Spinal cord (tissue), 10 donors: ENCODE results near the gene PTPRG. TPM values are rescaled to one million over a fixed set of nuclear protein-coding genes. Genes with fewer than 3 reads are reported as not detected.

ENCODE experiments used
- DNase-seq, 6 donors: peaks; one replicate each; pipeline versions ENCODE4 v3.0.0 to v3.0.0-alpha.2; 2013 to 2015; ENCODE audit warnings: low spot score in 6 of 6, low read depth in 4 of 6
- H3K27ac ChIP-seq: one replicate; pipeline ENCODE4 v1.5.1; 2013; ENCODE audit warnings: low read depth, low read length, control low read depth
- H3K27me3 ChIP-seq: one replicate; pipeline ENCODE4 v1.6.1; 2013; ENCODE audit warnings: low read length; ENCODE audit not compliant: control insufficient read depth, insufficient read depth
- H3K36me3 ChIP-seq: one replicate; pipeline ENCODE4 v1.6.1; 2013; ENCODE audit warnings: low read length; ENCODE audit not compliant: control insufficient read depth, insufficient read depth
- H3K4me1 ChIP-seq: one replicate; pipeline ENCODE4 v1.6.1; 2013; ENCODE audit warnings: low read length; ENCODE audit not compliant: control insufficient read depth, insufficient read depth
- H3K4me3 ChIP-seq: one replicate; pipeline ENCODE4 v1.5.1; 2013; ENCODE audit warnings: low read depth, low read length, control low read depth
- H3K9me3 ChIP-seq: one replicate; pipeline ENCODE4 v1.6.1; 2013; ENCODE audit warnings: low read length; ENCODE audit not compliant: control insufficient read depth, insufficient read depth
- WGBS: methylation state at CpG from one replicate; pipeline ENCODE4 v1.1.5; 2013; ENCODE audit warnings: missing lambda C conversion rate; ENCODE audit not compliant: insufficient coverage; 5-methylcytosine and 5-hydroxymethylcytosine counted together
- polyA plus RNA-seq, 2 donors: library from polyadenylated mRNA; unstranded; fragments of 120-200 nt; gene quantifications; one replicate each; pipeline ENCODE4 v1.2.1, GENCODE V29; 2013; ENCODE audit not compliant: insufficient read length in 2 of 2
- total RNA-seq, 2 donors: library from RNA; depleted of rRNA in 1 of 2; stranded (reverse); fragments of 120-200 nt in 1 of 2; fragments of >200 nt in 1 of 2; gene quantifications; one replicate each; pipeline versions ENCODE4 v1.2.3 to v1.2.4, GENCODE V29; 2013 to 2014
- donor health status: healthy.

The PTPRG gene
- total and polyA plus RNA-seq, 4 donors = 29.2 to 106 (median 60.2) TPM

DNA sequence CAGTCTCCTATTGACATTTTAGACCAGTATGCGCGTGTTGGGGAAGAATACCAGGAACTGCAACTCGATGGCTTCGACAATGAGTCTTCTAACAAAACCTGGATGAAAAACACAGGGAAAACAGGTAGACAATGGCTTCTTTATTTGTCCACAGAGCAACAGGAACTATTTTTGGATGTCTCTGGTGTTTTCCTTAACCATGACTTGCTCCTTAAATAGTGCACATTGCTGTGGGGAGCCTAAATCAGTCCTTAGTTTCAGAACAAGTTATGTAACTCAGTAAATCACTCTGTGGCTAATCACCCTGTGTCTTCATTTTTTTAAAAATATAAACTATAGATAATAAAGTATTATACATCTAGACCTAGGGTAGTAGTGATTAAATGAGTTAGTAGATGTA lies 428.3 kb downstream of the PTPRG start:
- DNase-seq = no peak
- WGBS = 83% methylated on average over 4 of the region's 4 CpGs
- no peaks in the 10 kb centered on the region for H3K27me3 ChIP-seq
- H3K27ac ChIP-seq = no peak overlapping the region
- no peaks in the 10 kb centered on the region for H3K9me3 ChIP-seq
- H3K36me3 ChIP-seq = no peaks in the 10 kb centered on the region
- no peaks in the 10 kb centered on the region for H3K4me1 ChIP-seq
- H3K4me3 ChIP-seq = no peak overlapping the region

DNA sequence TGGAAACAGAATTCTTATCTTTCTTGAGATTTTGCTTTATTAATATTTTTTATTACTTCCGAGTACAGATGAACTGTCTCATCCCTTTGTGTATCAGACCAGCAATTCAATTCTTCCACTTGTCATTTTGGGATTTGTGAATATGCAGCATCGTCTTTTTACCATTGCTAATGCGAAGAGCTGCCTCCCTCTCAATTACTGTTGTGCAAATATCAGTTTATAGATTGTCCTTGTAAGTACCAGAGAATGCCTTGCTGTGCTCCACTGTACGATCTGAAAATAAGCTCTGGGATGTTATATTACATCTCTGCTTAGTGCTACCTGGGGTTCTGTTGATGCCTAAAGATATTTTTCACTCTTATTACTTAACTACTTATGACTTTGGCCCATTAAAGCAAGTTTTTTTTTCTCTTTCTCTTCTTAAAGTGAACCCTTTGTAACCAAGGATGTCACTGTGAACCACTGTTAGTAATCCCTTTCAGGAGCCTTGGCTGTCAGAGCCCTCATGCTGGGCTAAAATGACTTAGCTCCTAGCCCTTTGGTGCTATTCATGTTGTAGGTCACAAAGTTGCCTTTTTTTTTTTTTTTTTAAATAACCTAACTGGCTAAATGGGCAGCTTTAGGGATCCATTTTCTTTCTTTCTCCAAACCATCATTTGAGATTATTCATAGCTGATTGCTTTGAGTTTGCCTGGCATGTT lies 429.1 kb downstream of the PTPRG start:
- H3K9me3 ChIP-seq = no peaks in the 10 kb centered on the region
- DNase-seq = peak in 1 of 6 donors; percentile 74
- H3K4me1 ChIP-seq = no peaks in the 10 kb centered on the region
- WGBS = no CpG with 5 or more reads among the region's 4 CpGs
- H3K4me3 ChIP-seq = no peak overlapping the region
- no peaks in the 10 kb centered on the region for H3K36me3 ChIP-seq
- H3K27ac ChIP-seq = no peak overlapping the region
- H3K27me3 ChIP-seq = no peaks in the 10 kb centered on the region

DNA sequence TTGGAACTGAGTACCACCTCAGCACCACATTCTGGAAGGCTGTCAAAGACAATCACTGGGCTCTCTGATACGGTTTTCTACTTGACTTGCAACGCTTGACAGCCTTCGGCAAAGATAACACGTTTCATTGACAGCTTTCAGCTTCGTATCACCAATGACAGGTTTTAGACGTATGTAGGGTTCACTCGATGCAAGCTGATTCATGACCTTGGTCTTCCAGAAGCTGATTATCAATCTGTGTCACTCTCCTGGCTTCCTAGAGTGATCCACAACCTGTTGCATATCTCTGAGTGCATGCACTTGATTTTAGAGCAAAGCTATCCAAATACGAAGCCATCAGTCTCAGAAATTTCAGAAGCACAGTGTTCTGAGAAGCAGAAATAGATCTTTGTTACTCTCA lies 430.3 kb downstream of the PTPRG start:
- Histone ChIP-seq H3K4me3 (no peak overlapping the region), H3K27ac (no peak overlapping the region), H3K9me3 (no peaks in the 10 kb centered on the region), H3K4me1 (no peaks in the 10 kb centered on the region), H3K36me3 (no peaks in the 10 kb centered on the region), H3K27me3 (no peaks in the 10 kb centered on the region)
- 88% methylated on average over 7 of the region's 8 CpGs for WGBS
- DNase-seq = no peak

DNA sequence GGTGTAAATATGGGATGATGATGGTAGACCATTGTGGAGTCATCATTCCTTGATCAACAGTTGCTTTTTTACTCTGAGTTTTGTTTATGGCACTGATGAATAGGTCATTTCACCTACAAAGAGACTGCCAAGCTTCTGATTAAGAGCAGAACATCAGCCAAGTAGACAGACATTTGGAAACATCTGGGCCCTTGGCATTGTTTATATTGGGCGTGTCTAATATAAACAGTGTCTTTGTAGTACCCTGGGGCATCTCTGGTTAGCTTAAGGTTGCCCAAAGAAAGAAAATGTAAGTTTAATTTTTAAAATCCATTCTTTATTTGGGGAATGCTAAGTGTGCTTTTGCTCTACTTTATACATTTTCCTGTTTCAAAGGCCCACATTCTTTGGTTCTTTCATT lies 435.0 kb downstream of the PTPRG start:
- H3K27ac ChIP-seq = no peak overlapping the region
- H3K36me3 ChIP-seq = no peaks in the 10 kb centered on the region
- no peaks in the 10 kb centered on the region for H3K9me3 ChIP-seq
- no peaks in the 10 kb centered on the region for H3K27me3 ChIP-seq
- no peaks in the 10 kb centered on the region for H3K4me1 ChIP-seq
- H3K4me3 ChIP-seq = no peak overlapping the region
- whole genome bisulfite sequencing = no CpG with 5 or more reads among the region's 1 CpG
- DNase-seq = no peak

DNA sequence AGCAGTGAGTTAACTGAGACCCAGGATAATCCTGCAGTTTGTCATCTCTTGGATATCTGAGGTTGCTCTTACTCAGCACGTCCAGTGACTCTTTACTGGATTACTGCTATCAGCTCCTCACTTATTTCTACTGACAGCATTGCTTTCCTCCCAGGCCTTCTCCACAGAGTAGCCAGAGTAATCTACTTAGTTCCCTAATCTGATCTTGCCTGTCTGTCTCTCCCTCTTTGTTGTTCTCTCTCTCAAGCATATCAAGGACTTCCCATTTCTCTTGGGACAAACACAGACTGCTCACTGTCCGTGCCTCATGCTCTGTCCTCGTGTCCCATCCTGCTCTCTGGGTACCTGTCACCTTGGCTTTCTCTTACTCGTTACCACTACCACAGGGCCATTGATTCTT lies 435.7 kb downstream of the PTPRG start:
- DNase-seq = no peak
- H3K4me1 ChIP-seq = no peaks in the 10 kb centered on the region
- H3K27ac ChIP-seq = no peak overlapping the region
- H3K9me3 ChIP-seq = no peaks in the 10 kb centered on the region
- H3K4me3 ChIP-seq = no peak overlapping the region
- H3K27me3 ChIP-seq = no peaks in the 10 kb centered on the region
- H3K36me3 ChIP-seq = no peaks in the 10 kb centered on the region
- 81% methylated on average over 4 of the region's 4 CpGs for WGBS

DNA sequence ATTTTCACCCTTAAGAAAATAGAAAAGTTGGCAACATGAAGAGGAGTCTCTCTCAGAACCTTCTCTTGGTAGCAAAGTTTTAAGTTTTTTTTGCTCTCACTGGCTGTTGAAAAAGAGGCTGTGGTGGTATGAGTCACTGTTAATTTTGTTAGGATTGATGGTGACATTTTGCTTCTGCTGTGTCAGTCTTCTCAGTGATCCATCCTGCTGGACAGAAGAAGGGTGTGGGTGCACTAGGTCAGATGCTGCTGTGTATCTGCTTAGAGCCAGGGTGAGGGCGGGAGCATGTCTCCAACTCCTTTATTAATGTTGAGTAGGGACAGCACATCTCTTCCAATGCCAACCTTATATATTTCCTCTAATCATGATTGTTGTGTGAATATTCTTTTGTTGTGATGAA lies 442.5 kb downstream of the PTPRG start:
- WGBS = no CpG with 5 or more reads among the region's 1 CpG
- H3K36me3 ChIP-seq = no peaks in the 10 kb centered on the region
- no peaks in the 10 kb centered on the region for H3K9me3 ChIP-seq
- no peaks in the 10 kb centered on the region for H3K27me3 ChIP-seq
- no peaks in the 10 kb centered on the region for H3K4me1 ChIP-seq
- H3K4me3 ChIP-seq = no peak overlapping the region
- H3K27ac ChIP-seq = no peak overlapping the region
- DNase-seq = no peak

DNA sequence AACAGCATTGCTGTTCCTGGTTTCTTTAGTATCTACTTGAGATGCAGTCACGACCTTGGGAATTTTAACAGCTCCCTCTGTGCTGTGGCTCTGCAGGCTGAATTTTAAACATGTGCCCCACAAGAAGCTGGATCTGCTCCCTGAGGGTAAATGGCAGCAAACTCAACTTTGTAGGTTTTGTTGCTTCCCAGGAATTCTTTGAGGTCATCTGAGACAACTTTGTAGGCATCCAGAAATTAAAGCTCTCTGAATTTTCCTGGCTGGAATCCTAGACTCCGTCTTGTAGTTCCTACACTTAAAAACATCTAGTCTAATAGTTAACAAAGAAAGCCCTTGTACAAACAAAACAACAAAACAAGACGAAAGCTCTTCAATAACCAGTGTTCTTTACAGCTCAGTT lies 445.7 kb downstream of the PTPRG start:
- DNase-seq = peak in 4 of 6 donors; percentile 39 to 87 (median 57)
- Histone ChIP-seq H3K9me3 (no peaks in the 10 kb centered on the region), H3K4me3 (no peak overlapping the region), H3K27ac (peak overlapping the region; percentile 22), H3K27me3 (no peaks in the 10 kb centered on the region), H3K4me1 (no peaks in the 10 kb centered on the region), H3K36me3 (no peaks in the 10 kb centered on the region)
- 20% methylated on average over 1 of the region's 3 CpGs for WGBS

DNA sequence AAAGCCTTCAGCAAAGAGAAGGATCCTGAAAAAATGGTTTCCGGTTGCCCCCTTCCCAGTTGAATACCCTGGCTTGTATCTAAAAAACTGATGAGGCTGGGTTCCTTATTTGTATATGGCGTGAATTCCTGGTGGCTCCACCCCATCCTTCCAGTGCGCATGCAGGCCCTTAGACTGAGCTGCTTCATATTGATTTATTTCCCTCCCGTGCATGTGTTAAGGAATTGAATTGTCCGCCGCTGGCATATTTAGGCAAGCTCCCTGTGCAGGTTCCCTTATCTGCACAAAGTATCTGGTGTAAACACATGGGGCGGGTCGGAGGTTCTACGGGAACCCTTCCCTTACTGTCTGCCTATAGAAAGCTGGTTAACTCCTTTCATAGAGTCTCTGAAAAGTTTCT lies 449.6 kb downstream of the PTPRG start:
- Histone ChIP-seq H3K9me3 (no peaks in the 10 kb centered on the region), H3K36me3 (no peaks in the 10 kb centered on the region), H3K27me3 (no peaks in the 10 kb centered on the region), H3K27ac (no peak overlapping the region), H3K4me1 (peaks cover 3% of the 10 kb centered on the region), H3K4me3 (no peak overlapping the region)
- 99% methylated on average over 8 of the region's 9 CpGs for WGBS
- DNase-seq = no peak

DNA sequence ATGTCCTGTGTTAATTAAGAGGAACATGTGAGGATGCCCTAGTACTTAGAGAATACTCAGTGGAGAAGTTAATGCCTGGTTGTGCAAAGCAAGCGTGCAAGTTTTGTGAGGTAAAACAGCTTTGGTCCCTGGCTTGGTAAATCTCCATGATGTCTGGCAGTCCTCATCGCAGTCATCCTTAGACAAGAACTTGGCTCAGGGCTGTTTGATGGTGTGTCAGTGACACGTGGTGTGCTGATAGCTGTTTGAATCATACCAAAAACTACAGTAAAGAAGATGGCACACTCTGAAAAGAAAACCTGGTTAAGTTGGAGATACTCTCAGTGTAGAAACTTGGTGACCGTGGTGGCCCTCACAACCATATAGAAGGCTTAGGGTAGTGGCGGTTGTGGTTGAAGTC lies 450.3 kb downstream of the PTPRG start:
- no peak for DNase-seq
- H3K36me3 ChIP-seq = no peaks in the 10 kb centered on the region
- 94% methylated on average over 3 of the region's 5 CpGs for WGBS
- H3K4me3 ChIP-seq = no peak overlapping the region
- no peaks in the 10 kb centered on the region for H3K9me3 ChIP-seq
- H3K4me1 ChIP-seq = peaks cover 3% of the 10 kb centered on the region
- no peak overlapping the region for H3K27ac ChIP-seq
- no peaks in the 10 kb centered on the region for H3K27me3 ChIP-seq

DNA sequence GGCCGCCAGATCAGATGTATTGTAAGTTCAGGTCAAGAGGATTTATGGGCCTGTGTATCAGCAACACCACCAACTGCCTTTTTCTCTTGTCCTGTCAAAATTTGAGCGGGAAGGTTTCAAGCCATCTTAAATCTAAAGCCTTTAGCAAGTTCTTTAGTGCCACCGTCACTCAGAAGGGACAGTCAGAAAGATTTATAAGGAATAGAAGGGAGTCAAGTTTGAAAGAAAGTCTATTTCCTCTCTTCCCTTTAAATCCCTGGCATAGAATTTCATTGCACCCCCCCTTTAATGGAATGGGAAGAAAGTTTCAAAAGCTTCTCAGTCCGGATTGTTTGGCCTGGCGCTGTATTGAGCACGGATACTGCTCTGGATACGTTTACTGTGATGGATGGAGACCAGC lies 452.6 kb downstream of the PTPRG start:
- Histone ChIP-seq H3K27me3 (no peaks in the 10 kb centered on the region), H3K4me1 (peaks cover 3% of the 10 kb centered on the region), H3K4me3 (no peak overlapping the region), H3K9me3 (no peaks in the 10 kb centered on the region), H3K36me3 (no peaks in the 10 kb centered on the region), H3K27ac (no peak overlapping the region)
- WGBS = no CpG with 5 or more reads among the region's 7 CpGs
- peak in 2 of 6 donors; percentile 37 to 38 for DNase-seq
